Activated B cell treated with CpG ODN at 0.5 μM for 24 hours (primary cell): ENCODE measurements around the gene C6orf52. TPM values are rescaled to one million over a fixed set of nuclear protein-coding genes. Genes with fewer than 3 reads are reported as not detected.
"Not testable (repeated sequence)": the region's sequence is repeated elsewhere in the genome, so short reads cannot be mapped to it uniquely, and the experiment has no call there.

ENCODE experiments used
- ATAC-seq: fragments of 200-7000 bp; cut with Tn5 transposase; one replicate; pipeline ENCODE4 v1.10.0; 2021; ENCODE audit warnings: low read depth, mild to moderate bottlenecking, moderate library complexity
- CTCF ChIA-PET: fragments of 350-600 bp; sonication (Branson Sonifier 250); formaldehyde crosslinking; loops from one replicate; lab custom pipeline; 2021; ENCODE audit warnings: antibody characterized with exemption; lab: Charles Lee
- POLR2A ChIA-PET: fragments of 350-600 bp; sonication (Branson Sonifier 250); formaldehyde crosslinking; loops from one replicate; lab custom pipeline; 2021; ENCODE audit warnings: antibody characterized with exemption; lab: Charles Lee
- DNase-seq: peaks from one replicate; pipeline ENCODE4 v3.0.0; 2022
- H3K27ac Mint-ChIP-seq: one replicate; pipeline ENCODE4 v1.8.0; 2020; ENCODE audit warnings: mixed read lengths
- H3K27me3 Mint-ChIP-seq: one replicate; pipeline ENCODE4 v1.8.0; 2021; ENCODE audit warnings: mixed read lengths
- H3K36me3 Mint-ChIP-seq: one replicate; pipeline ENCODE4 v1.8.0; 2021; ENCODE audit warnings: low read depth, mixed read lengths
- H3K4me1 Mint-ChIP-seq: one replicate; pipeline ENCODE4 v1.8.0; 2021; ENCODE audit warnings: mixed read lengths
- H3K4me3 Mint-ChIP-seq: one replicate; pipeline ENCODE4 v1.8.0; 2020; ENCODE audit warnings: mild to moderate bottlenecking, mixed read lengths
- H3K9me3 Mint-ChIP-seq: one replicate; pipeline ENCODE4 v1.8.0; 2020; ENCODE audit warnings: mixed read lengths
- CTCF ChIP-seq: fragments of 200-600 bp; IDR thresholded peaks from one replicate; pipeline ENCODE4 v1.8.0; 2022; ENCODE audit warnings: antibody characterized with exemption, mild to moderate bottlenecking
- intact Hi-C: fragments of 100-400 bp; cut with micrococcal nuclease; formaldehyde crosslinking; loops from one replicate; pipeline ENCODE4 v1.15.1; 2024
- total RNA-seq: library from RNA; stranded (reverse); gene quantifications from 2 replicates; pipeline ENCODE4 v1.2.3, GENCODE V29; 2022

C6orf52 gene
- total RNA-seq, 1 donor from 2014 or later: 1.0 TPM

- Mint-ChIP-seq H3K9me3 (no peaks in the 10 kb centered on the region), H3K27me3 (peaks cover 8% of the 10 kb centered on the region), H3K4me3 (no peak overlapping the region), H3K4me1 (peaks cover 4% of the 10 kb centered on the region), H3K36me3 (no peaks in the 10 kb centered on the region), H3K27ac (no peak overlapping the region)
- ATAC-seq: no peak
- POLR2A ChIA-PET: no interaction called here
- no peak for TF ChIP-seq CTCF
- intact Hi-C loops: no loop called here
- CTCF ChIA-PET: no interaction called here
- no peak for DNase-seq
Measured at GRCh38 chr6:10682355-10682988, 11.9 kb downstream of the C6orf52 start.

- intact Hi-C loops: no loop called here
- DNase-seq (no peak), ATAC-seq (no peak)
- CTCF ChIA-PET: no interaction called here
- Mint-ChIP-seq H3K4me3 (no peak overlapping the region), H3K36me3 (no peaks in the 10 kb centered on the region), H3K9me3 (no peaks in the 10 kb centered on the region), H3K27me3 (peaks cover 6% of the 10 kb centered on the region), H3K4me1 (peaks cover 4% of the 10 kb centered on the region), H3K27ac (no peak overlapping the region)
- POLR2A ChIA-PET: no interaction called here
- no peak for TF ChIP-seq CTCF
Measured at GRCh38 chr6:10681795-10682194, 12.6 kb downstream of the C6orf52 start.

- no peaks in the 10 kb centered on the region for H3K36me3 Mint-ChIP-seq
- intact Hi-C loops: no loop called here
- H3K4me3 Mint-ChIP-seq: no peak overlapping the region
- CTCF ChIA-PET: no interaction called here
- H3K27me3 Mint-ChIP-seq: no peaks in the 10 kb centered on the region
- DNase-seq: no peak
- no peaks in the 10 kb centered on the region for H3K9me3 Mint-ChIP-seq
- H3K27ac Mint-ChIP-seq: no peak overlapping the region
- POLR2A ChIA-PET: no interaction called here
- no peak for TF ChIP-seq CTCF
- ATAC-seq: no peak
- no peaks in the 10 kb centered on the region for H3K4me1 Mint-ChIP-seq
Measured at GRCh38 chr6:10678456-10678855, 16.0 kb downstream of the C6orf52 start.

DNA sequence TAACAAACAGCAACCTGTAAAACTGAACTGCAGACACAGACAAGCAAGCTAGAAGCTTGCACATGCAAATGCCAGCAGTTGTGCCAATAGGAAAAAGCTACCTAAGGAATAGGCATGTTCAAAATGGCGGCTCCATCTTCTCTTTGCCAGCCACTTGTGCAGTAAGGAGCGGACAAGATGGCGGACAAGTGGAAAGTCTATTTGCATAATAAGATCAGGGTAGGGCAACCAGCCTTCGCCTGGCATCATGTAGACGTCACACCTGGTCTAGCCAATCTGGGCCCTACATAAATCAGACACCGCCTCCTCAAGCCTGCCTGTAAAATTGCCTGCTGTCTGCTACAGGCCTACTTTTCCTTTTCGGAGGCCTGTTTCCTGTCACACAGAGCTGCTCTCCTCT, 18.0 kb downstream of the C6orf52 start:
- Mint-ChIP-seq H3K4me1 (no peaks in the 10 kb centered on the region), H3K4me3 (no peak overlapping the region), H3K36me3 (no peaks in the 10 kb centered on the region), H3K9me3 (no peaks in the 10 kb centered on the region), H3K27ac (no peak overlapping the region), H3K27me3 (no peaks in the 10 kb centered on the region)
- intact Hi-C loops: no loop called here
- no peak for TF ChIP-seq CTCF
- ChIA-PET POLR2A (no interaction called here), CTCF (no interaction called here)
- no peak for ATAC-seq
- DNase-seq: no peak

DNA sequence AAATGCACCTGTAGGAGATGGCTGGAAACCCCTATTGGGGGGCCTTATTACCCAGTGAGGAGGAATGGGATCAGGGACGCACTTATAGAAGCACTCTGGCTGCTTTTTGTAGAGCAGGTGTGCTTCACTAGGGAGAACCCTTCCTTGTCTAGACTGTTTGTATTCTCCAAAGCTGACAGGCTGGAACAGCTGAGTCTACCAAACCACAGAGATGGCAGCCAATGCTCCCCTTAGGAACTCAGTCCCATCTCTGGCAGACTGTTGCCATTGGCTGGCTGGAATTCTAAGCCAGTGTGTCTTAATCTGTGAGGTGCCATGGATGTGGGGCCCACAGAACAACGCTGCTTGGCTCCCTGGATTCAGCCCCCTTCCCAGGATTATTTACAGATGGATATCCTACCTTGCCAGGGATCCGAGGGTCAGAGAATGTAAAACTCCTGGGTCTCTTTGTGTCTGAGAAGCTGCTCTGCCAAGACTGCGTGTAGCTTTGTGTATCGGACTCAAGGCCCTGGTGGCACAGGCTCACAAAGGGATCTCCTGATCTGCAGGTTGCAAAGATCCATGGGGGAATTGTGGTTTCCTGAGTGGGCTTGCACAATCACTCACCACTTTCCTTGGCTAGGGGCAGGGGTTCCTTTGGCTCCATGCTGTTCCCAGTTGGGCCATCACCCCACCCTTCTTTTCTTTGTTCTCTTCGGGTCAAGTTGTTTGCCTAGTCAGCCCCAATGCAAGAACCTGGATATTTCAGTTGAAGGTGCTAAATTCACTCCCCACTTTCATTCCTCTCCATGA, 26.1 kb downstream of the C6orf52 start:
- POLR2A ChIA-PET: no interaction called here

DNA sequence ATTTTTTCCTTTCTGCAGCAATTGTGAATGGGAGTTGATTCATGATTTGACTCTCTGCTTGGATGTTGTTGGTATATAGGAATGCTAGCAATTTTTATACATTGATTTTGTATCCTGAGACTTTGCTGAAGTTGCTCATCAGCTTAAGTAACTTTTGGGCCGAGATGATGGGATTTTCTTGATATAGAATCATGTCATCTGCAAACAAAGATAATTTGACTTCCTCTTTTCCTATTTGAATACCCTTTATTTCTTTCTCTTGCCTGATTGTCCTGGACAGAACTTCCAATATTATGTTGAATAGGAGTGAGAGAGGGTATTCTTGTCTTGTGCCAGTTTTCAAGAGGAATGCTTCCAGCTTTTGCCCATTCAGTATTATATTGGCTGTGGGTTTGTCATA, 28.8 kb downstream of the C6orf52 start:
- H3K27ac Mint-ChIP-seq, DNase-seq, intact Hi-C loops, POLR2A ChIA-PET, H3K9me3 Mint-ChIP-seq, CTCF ChIA-PET, ATAC-seq, H3K4me3 Mint-ChIP-seq, H3K36me3 Mint-ChIP-seq, H3K4me1 Mint-ChIP-seq: not testable (repeated sequence)
- peaks cover 23% of the 10 kb centered on the region for H3K27me3 Mint-ChIP-seq

More for the DNA sequence above, 26.1 kb downstream of the C6orf52 start:
- CTCF ChIA-PET: no interaction called here
- Mint-ChIP-seq H3K4me1 (peaks cover 3% of the 10 kb centered on the region), H3K9me3 (no peaks in the 10 kb centered on the region), H3K27me3 (peaks cover 23% of the 10 kb centered on the region), H3K27ac (no peak overlapping the region), H3K36me3 (no peaks in the 10 kb centered on the region), H3K4me3 (no peak overlapping the region)
- TF ChIP-seq CTCF: no peak
- DNase-seq: no peak
- no peak for ATAC-seq
- intact Hi-C loops: no loop called here
